HG03571 (cell line): Measurements from ENCODE around the gene AGBL3.

Source experiments
- ATAC-seq: cut with Tn5 transposase; IDR thresholded peaks from one replicate; pipeline ENCODE4 v1.9.1; 2021; ENCODE audit not compliant: unreplicated experiment

AGBL3 gene

GRCh38 chr7:135147341-135147898 is 161.1 kb downstream of the AGBL3 start:
- ATAC-seq: no peak

GRCh38 chr7:135147899-135148721 is 161.8 kb downstream of the AGBL3 start, which contains the start of gene TMEM140:
TMEM140 (plus strand) TSS chr7:135148072; CDS start chr7:135164442, 16,370 bp downstream.
- peak; percentile 57 for ATAC-seq

- ATAC-seq: no peak
Observed at GRCh38 chr7:135150072-135150782, 163.9 kb downstream of the AGBL3 start.

GRCh38 chr7:135151132-135151531 is 164.8 kb downstream of the AGBL3 start:
- no peak for ATAC-seq

- no peak for ATAC-seq
Observed at GRCh38 chr7:135151533-135151932, 165.2 kb downstream of the AGBL3 start.

GRCh38 chr7:135152442-135152841 is 166.1 kb downstream of the AGBL3 start:
- ATAC-seq: no peak

GRCh38 chr7:135154734-135155133 is 168.4 kb downstream of the AGBL3 start:
- ATAC-seq: no peak

GRCh38 chr7:135156290-135156689 is 170.0 kb downstream of the AGBL3 start:
- no peak for ATAC-seq

GRCh38 chr7:135158141-135158655 is 171.9 kb downstream of the AGBL3 start:
- ATAC-seq: no peak

- no peak for ATAC-seq
Observed at GRCh38 chr7:135158874-135159273, 172.6 kb downstream of the AGBL3 start.

- no peak for ATAC-seq
Observed at GRCh38 chr7:135159359-135160085, 173.2 kb downstream of the AGBL3 start.

GRCh38 chr7:135160098-135160857 is 174.0 kb downstream of the AGBL3 start:
- peak; percentile 52 for ATAC-seq

GRCh38 chr7:135160858-135161653 is 174.7 kb downstream of the AGBL3 start:
- no peak for ATAC-seq

- no peak for ATAC-seq
Observed at GRCh38 chr7:135161669-135162068, 175.4 kb downstream of the AGBL3 start.

- no peak for ATAC-seq
Observed at GRCh38 chr7:135162382-135163001, 176.2 kb downstream of the AGBL3 start.

- ATAC-seq: no peak
Observed at GRCh38 chr7:135164357-135165061, 178.2 kb downstream of the AGBL3 start.

GRCh38 chr7:135165862-135166261 is 179.6 kb downstream of the AGBL3 start:
- no peak for ATAC-seq

- no peak for ATAC-seq
Observed at GRCh38 chr7:135166338-135166990, 180.2 kb downstream of the AGBL3 start.
